NCI-H748 treated with DMSO at 0.1 percent for 48 hours (cell line): ENCODE data around the gene SUSD1.
"Not testable (repeated sequence)": the region's sequence is repeated elsewhere in the genome, so short reads cannot be mapped to it uniquely, and the experiment has no call there.

Experiments
- DNase-seq: peaks from one replicate; lab custom pipeline; 2025; lab: John Stamatoyannopoulos, UW

SUSD1 gene

DNA sequence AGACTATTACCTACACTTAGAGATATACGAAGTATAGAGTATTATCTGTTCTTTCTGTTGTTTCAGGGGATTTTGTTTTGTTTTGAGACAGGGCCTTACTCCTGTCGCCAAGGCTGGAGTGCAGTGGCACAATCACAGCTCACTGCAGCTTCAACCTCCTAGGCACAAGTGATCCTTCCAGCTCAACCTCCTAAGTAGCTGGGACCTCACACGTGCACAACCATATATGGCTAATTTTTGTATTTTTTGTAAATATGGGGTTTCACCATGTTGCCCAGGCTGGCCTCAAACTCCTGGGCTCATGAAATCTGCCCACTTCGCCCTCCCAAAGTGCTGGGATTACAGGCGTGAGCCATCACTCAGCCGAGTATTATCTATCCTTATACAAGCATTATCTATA is 45.9 kb downstream of the SUSD1 start:
- DNase-seq: no peak

DNA sequence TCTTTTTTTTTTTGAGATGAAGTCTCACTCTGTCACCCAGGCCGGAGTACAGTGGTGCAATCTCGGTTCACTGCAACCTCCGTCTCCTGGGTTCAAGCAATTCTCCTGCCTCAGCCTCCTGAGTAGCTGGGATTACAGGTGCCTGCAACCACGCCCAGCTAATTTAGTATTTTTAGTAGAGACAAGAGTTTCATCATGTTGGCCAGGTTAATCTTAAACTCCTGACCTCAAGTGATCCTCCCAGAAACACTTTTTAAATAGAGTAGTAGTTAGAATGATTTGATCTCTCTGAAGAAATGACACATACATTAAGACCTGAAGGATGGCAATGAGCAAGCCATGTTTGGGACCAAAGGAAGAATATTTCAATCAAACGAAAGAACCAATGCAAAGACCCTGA is 46.7 kb downstream of the SUSD1 start:
- DNase-seq: not testable (repeated sequence)

DNA sequence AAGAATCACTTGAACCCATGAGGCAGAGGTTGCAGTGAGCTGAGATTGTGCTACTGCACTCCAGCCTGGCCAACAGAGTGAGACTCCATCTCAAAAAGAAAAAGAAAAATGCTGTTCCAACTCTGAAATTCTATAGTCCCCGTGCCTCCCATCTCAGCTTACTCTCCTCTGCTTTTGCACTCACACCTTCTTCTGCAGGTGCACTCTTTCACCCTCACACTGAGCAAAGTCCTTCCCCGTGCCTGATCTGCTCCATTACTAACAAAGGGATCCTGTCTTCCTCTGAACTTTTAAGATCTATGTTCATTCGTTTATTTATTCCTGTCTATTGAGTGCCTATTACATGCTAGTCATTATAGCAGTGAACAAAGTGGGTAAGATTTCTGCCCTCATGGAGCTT is 47.8 kb downstream of the SUSD1 start:
- DNase-seq: no peak

DNA sequence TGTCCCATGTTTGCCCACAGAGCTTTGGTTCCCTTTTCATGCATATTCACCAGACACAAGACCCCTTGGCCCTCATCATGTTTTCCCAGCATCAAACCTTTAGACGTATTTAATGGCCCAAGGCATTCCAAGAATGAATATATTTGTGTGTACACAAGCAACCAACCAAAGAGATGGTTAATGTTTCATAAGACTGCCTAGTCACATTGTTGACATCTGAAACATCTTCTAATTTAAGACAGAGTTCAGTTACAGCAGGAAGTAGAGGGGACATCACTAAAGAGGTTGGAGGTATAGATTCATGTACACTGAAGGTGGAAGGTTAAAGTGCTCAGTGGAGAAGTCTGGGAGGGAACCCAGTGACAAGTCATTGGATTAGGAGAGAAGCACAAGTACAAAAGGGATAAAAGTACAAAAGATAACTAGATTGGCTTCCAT is 49.1 kb downstream of the SUSD1 start:
- no peak for DNase-seq

DNA sequence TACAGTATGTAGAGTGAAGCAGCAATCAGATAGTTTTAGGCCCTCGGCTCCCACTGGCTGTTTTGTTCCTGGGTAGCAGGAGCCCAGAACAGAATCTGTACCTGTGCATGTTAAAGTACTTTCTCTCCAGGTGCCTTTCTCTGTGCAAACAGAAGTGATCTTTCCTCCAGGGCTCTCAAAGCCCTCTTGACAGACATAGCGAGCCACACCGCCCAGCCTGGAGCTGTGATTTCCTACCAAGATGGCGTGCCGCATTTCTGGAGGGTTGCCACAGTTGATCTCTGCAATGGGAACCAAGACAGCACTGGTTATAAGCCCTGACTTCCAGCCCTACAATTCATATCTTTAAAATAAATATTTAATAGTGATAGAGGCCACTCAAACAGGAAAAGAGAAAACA is 50.9 kb downstream of the SUSD1 start:
- no peak for DNase-seq

DNA sequence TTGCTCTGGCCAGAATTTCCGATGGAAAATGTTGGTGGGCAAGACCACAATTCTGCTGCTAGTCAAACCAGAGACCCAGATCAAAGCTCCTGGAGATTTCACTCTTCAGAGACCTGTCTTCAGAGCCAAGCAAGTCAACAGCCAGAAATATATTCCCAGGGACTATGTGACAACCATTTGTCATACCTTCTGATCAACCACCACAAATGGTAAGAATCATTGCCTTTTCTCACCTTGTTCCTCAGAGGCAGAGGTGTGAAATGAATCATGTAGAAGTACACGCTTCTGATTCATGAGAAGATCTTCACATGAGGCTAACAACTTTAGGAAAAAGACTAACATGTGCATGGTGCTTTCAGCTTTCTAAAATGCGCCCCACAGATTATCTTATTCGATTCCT is 53.5 kb downstream of the SUSD1 start:
- no peak for DNase-seq

DNA sequence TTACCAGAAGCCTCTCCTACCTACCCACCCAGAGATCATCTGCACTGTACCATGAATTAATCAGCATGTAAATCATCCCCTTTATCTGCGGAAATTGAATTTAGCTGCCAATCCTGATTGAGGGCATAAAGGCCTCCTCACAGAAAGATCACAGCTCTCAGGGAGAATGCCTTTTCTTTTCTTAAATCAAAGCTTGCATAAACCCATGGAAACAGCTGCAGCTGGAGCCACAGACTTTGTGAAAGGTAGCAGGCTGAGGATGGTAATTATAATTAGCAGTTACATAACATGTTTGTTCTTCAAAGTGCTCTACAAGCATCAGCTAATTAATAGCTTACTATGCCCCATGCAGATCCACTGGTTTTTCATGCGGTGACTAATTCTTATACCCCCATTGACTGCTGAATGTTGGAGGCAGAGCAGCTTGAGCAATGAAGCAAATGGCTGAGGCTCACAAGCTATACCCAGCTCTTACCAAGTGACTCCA is 54.6 kb downstream of the SUSD1 start:
- DNase-seq: peak; percentile 78

DNA sequence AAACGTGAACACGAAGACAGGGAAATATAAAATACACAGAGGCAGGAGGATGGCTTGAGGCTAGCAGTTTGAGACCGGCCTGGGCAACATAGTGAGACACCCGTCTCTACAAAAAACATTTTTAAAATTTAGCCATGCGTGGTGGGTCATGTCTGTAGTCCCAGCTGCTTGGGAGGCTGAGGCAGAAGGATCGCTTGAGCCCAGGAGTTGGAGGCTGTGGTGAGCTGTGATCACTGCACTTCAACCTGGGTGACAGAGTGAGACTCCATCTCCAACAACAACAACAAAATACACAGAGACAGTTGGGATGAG is 55.1 kb downstream of the SUSD1 start:
- no peak for DNase-seq

DNA sequence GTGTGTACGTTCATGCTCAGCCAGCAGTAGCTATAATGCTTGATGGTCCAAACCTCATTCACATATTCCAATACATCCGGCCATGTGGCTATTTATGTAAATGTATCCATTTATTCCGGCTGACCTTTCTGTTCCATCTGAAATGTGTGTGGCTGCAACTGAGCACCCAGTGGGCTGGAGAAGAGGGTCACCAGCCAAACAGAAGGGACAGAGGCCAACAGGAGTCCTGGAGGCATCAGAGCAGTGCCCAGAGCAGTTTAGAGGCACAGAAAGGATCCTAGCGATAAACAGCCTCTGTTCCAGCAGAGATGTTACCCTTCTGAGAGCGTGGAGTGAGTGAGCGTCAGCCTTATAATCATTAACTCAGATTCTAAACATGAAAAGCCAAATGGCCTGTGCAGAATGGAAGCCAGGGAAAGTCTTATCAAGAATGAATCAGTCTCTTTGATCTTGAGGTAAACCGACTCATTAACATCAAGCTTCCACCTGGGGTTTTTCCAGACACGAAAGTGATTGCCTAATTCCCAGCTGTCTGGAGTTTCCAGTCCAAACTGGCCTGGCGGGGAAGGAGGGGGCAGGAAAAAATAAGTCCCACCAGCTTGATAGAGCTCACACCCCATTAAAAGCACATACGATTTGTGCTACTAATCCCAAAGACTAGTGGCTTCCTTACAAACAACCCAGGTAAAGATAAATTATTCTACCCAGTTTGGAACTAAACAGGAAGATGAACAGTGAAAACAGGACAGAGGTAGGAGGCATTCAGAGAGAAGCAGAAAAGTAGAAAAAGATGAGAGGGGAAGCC is 55.7 kb downstream of the SUSD1 start:
- no peak for DNase-seq

DNA sequence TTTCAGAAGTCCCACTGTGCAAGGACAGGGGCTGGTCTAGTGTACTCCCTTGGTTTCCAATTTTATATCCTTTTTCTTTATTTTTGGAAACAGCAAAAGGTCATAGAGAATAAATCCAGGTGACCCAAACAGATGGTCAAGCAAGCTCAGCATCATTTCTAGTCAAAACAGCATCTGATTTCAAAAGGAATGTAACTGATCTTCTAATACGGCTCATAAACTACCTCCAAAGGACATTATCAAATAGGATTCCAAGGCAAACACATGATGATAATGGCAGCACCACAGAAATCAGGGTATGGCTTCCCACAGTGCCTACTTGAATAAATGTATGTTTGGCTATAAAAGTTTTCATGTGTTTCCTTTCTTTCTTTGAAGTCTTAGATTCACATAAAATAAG is 57.1 kb downstream of the SUSD1 start:
- DNase-seq: no peak

DNA sequence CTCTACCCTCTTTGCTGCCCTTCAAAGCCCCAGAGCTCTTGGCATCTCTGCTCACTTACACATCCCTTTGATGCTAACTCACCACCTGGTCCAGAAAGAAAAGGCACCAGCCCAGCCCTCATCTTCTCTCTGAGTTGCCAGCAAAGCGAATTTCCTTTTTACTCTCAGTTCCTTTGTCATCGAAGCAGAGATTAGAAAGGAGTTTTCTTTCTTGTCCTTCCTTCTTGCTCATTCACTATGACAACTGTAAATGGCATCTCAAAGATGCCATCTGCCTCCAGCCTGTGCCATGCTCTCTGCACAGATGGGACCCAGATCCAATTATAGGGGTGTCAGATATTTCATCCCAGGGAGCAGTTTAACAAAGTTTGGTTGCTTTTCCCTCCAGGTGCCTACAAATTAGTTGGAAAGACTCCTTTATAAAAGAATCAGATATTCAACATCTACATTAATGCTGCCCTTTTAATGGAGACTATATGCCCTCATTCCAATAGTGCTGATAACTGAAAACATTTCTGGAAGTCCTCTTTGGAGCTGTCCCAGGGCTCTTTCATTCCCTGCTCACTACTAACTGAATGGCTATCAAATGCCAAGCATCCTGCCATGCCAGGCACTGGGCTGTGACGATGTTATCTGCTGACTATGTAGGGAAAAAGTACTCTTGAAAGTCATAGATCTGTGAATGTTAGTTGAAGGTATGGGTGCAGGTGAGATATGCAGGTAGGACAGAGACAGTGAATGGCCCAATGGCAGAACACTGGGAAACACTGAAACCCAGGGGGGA is 58.9 kb downstream of the SUSD1 start:
- DNase-seq: no peak

DNA sequence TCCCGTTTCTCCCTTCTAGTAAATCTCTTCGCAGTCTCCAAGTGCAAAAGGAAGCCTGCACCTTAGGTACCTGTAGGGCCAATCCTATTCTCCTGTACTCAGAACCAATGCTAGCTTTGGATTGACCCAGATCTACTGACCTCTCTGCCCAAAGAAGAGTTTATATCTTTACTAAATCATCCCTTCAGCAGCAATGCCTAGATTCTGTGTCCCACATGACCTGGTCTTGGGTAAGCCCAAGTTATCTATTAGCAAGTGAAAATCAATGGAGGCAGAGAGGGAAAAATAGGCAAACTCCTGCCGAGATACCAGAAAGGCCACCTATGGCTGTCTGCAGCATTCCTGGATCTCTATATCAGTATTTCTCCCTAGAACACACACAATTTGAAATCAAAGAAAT is 60.0 kb downstream of the SUSD1 start:
- DNase-seq: no peak

DNA sequence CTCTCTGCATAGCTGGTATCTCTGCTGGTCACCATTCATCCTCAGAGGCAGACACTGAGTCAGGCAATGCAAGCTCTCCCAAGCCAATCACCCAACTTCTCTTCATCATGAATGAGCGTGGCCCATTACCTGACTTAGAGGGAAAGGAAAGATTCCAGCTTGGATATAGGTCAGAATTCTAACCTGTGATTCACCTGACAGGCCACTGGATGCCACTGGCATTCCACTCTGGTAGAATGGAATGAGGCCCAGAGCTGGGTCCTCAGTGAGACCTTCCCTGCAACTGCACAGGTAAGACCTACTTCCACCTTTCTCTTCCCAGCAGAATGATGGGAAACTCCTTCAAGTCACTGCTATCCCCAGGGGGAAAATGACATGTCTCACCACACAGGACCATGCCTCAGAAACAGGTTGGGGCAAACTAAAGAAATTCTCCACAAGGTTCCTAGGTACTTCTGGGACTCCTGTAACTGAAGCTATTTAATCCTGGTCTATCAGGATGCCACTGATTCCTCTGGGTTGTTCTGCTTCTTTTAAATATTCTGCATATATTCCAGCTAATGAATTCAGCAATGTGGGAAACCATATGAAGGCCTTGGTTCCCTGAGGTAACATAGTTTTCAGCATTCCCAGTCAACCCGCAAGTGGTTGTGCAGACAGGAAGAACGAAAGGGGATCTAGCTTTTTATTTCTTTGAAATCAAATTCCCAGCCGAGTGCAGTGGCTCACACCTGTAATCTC is 62.0 kb downstream of the SUSD1 start:
- DNase-seq: peak; percentile 13

DNA sequence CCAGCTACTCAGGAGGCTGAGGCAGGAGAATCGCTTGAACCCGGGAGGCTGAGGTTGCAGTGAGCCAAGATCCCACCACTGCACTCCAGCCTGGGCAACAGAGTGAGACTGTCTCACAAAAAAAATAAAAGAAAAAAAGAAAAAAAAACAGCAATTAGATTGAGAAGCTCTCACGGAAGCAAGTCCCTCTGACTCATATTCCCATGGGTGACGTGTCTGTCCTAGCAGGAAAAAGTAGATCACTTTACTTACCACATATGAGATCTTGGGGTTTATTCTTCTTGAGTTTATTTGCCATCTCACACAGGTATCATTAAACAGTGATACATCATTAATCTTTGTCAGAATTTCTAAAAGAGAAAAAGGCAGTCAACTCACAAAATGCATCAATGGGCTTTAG is 62.6 kb downstream of the SUSD1 start:
- DNase-seq: no peak

DNA sequence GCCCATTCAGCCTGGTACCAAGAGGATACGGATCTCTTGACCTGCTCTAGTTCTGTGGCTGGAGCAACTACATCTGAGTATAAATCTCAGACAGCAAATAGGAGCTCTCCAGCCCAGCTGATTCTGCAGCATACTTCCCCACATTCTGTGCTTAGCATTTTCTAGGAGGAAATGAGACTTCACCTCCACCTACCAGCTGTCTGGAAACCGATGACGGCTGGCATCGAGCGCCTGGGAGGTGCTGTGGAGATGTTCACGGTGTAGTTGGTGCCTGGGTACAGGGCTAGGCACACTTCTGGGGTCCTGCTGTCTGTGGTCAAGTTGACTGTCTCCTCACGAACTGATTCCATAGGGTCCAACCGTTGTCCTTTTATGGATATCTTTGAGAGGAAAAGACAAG is 63.6 kb downstream of the SUSD1 start:
- no peak for DNase-seq

DNA sequence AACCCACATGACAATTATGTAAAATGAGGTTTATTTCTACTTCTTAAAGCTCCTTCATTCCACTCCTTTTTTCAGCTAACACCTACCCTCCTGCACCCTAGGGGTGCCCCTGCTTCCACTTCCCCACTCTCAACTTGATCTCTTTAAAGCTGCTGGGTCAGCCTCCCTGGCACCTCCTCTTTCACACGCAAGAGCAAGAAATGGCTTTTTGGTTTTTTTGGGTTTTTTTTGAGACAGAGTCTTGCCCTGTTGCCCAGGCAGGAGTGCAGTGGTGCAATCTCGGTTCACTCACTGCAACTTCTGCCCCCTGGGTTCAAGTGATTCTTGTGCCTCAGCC is 64.4 kb downstream of the SUSD1 start:
- DNase-seq: no peak

DNA sequence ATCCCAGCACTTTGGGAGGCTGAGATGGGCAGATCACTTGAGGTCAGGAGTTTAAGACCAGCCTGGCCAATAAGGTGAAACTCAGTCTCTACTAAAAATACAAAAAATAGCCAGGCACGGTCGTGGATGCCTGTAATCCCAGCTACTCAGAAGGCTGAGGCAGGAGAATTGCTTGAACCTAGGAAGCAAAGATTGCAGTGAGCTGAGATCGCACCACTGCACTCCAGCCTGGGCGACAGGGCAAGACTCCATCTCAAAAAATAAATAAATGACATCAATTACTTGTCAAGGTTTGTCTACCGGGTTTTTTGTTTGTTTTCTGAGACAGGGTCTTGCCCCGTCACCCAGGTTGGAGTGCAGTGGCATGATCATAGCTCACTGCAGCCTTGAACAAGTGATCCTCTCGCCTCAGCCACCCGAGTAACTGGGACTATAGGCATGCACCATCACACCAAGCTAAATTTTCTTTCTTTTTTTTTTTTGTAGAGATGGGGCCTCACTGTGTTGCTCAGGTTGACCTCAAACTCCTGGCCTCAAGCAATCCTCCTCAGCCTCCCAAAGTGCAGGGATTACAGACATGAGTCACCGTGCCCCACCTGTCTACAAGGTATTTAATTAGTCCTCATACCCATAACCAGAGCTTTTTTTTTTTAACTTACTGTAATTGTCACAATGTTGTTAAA is 64.9 kb downstream of the SUSD1 start:
- no peak for DNase-seq

DNA sequence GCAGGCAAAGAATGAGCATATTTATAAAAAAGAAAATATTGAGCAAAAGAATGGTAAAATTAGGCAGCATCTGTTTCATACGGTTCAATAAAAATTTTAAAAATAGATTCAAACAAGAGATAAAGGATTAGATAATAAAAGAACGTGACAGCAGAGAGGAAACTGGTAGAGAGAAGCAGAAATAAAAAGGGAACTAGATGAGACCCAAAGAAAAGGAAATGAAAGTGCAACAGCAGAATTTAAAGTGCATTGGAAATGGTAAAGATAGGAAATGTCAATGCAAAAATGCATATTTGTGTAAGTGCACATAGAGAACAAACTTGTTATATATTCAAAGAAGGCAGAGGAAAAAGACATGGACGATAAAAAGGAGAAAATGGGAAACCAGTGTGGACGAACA is 70.2 kb downstream of the SUSD1 start:
- no peak for DNase-seq

DNA sequence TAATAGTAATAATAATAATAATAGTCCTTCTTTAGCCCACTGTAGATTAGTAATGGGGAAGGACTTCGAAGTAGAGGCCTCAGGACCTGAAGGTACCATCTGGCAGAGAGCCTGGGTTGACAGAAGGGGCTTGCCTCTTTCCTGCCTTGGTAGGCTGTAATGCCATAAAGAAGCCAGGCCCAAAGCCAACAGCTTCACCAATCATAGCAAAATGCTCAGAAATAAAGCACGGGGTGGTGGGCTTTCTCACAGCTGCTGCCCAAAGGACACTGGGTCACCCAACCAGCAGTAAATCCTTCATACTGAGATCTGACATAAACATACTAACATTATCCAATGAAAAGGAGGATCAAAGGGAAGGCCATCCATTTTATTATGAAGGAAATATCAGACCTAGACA is 70.7 kb downstream of the SUSD1 start:
- no peak for DNase-seq

DNA sequence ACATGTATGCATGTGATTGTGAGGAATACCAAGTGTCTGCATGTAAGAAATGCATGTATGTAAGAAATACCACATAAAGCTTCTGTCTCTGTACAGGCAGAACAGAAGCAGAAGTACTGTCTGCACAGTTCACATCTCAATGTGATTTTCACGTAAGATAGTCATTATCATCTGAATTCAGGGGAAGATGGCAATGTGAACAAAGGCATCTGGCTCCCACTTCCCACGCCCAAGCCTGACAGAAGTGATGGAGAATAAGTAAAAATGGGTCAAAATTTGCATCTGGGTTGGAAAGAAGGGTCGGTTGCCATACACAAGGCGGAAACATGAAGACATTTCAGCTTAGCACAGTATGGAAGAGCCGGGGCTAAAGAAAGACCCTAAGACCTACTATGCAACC is 71.7 kb downstream of the SUSD1 start:
- no peak for DNase-seq

DNA sequence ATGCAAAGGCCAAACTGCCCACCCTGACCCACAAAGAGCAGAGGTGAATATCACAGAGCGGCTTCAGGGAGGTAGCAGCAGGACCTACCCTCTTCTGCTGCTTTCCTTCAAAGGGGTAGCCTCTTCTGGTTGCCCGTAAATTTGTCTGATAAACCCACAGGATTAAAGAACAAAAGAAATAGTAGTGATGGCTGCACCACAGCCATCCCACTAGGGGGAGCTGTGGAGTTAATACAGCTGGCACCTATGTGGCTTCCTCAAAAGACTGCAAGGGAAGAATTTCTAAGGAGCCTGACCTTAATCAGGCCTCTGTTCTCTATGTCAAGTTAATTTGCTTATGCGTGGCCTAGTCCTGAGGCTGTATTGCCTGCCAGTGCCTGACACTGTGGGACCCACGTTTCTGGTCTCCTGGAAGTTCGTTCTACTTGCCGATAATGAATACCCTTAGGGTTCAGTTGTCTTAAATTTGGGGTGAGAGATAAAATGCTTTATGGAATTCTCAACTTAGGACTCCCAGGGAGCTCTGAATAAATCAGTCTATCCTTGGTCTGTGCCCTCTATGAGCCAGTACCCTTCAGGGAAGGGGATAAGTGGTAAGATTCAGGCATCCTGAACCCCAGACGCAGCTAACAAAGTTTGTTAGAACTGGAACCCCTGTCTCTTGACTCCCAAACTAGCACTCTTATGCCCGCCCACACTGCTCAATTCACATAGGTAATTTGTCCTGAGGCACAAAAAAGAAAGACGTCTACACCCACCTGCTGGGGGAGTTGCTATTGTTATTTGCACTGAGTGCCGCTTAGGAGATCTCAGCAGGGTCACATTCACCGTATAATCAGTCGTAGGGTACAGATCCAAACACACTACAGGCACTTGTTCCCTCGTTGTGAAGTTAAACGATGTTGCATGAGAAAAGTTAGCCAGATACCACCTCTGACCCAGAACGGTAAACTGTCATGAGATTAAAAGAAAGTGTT is 77.1 kb downstream of the SUSD1 start:
- peak; percentile 63 for DNase-seq
